Measurements from ENCODE around the gene SAXO1.

GRCh38 chr9:18905883-18906629, 127.0 kb downstream of the SAXO1 start:
- TF ChIP-seq CTCF (IDR thresholded peaks at IDR 0.05 in 8 of 11, conservative IDR thresholded peaks at IDR 0.05 in 3 of 11) = no peak
- TF ChIP-seq POLR2AphosphoS5 (IDR thresholded peaks at IDR 0.05) = no peak
